GM19468 (cell line): ENCODE measurements around the gene OR10AG1.

Experiments
- ATAC-seq: cut with Tn5 transposase; IDR thresholded peaks from one replicate; pipeline ENCODE4 v1.9.1; 2021; ENCODE audit warnings: mild to moderate bottlenecking, moderate library complexity, moderate number of reproducible peaks; ENCODE audit not compliant: unreplicated experiment; ENCODE audit errors: extremely low read depth

Gene OR10AG1, protein sequence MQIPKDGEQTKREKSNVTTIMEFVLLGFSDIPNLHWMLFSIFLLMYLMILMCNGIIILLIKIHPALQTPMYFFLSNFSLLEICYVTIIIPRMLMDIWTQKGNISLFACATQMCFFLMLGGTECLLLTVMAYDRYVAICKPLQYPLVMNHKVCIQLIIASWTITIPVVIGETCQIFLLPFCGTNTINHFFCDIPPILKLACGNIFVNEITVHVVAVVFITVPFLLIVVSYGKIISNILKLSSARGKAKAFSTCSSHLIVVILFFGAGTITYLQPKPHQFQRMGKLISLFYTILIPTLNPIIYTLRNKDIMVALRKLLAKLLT

DNA sequence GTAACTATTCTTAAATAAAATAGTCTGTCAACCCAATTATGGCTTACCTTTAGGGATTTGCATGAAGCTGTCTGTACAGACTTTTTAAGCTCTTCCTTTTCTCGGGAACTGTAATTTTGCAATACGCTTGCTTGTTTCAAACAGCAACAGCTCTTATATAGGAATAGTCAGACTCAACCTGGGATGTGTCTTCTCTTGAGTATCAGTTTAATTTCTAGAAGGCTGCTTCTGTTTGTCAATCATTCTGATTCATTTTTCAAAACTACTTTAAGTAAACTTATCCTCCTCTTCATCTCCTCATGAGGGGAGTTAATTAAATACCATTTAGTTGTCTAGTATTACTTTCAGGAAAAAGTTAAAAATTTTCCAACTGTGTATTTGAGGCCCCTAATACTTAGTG, at the start of gene OR10AG1:
Gene OR10AG1 (minus strand): TSS at position 101 of the 400 bp plus-strand sequence. CDS start 38 bp downstream, at position 63.
- no peak for ATAC-seq

DNA sequence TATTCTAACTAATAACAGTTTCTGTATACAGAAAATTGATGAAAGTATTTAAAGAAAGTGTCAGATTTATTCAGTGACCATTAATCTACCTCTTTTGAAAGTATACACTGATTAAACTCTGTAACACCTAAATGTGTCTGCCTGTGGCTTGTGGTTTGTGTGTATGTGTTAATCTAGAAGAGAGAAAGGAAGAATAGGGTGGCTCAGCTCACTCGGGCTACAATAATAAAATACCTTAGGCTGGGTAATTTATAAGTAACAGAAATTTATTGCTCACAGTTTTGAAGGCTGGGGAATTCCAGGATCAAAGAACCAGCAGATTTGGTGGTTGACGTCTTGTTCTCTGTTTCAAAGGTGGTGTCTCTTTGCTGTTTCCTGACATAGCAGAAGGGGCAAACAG, 44.1 kb upstream of the OR10AG1 start:
- ATAC-seq = no peak

DNA sequence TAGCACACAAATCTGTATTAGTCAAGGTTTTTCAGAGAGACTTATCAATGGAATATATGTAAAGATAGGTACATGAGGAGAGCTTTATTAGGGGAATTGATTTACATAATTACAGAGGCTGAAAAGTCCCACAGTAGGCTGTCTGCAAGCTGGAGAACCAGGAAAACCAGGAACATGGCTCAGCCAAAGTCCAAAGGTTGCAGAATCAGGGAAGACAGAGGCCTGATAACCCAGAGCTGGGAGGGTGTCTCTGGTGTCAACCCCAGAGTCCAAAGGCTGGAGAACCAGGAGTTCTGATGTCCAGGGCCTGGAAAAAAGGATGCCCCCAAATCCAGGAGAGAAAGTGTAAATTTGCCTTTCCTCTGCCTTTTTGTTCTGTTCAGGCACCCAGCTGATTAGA, 41.0 kb upstream of the OR10AG1 start:
- ATAC-seq = no peak

DNA sequence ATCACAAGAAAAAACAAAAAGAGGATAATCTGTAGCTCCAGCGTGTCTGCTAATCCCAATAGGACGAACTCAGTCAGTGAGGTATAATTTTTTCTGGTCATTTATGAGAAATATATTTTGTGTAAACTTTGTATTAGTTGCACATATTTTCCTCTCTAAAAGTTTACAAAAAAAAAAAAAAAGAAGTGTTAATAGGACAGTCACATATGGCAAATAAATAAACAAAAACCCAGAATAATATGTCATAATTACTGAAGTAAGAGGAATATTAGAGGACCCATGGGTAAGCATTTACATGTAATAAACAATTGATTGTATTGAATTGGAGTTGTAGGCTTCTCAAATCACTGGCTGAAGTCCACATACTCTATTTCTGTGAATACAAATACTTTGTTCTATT, 24.8 kb upstream of the OR10AG1 start, which contains the start of gene OR5F1:
Gene OR5F1 (minus strand): TSS at position 101 of the 400 bp plus-strand sequence. CDS start 0 bp downstream, at position 101.
- ATAC-seq = no peak

DNA sequence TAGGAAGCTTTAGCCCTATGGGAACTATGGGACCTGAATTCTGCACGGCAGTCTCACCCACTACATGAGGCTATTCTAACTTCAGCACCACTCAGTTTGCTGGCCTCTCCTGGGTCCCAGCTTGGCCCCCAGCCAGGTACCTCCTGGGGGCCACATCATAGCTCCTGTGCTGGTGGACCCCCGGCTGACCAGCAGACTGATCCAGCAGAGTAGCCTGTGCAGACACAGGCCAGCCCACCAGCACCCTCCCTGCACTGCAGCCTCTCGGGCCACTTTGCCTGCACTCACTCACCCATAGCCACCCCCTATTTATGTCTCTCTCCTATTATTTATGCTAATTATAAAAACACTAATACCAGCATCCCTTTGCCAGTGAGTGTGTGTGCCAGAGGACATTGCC, 1.2 kb upstream of the OR10AG1 start:
- no peak for ATAC-seq

DNA sequence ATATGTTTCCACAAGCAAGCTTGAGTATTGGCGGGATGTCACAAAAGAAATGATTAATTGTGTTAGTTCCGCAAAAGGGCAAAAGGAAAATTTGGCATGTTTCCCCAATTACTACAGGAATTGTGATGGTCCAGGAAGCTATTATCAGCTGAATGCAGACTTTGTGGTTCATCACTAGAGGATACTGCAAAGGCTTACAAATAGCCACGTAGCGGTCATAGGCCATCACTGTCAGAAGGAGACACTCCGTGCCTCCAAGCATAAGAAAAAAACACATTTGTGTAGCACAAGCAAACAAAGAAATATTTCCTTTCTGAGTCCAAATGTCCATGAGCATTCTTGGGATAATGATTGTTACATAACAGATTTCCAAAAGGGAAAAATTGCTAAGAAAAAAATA, 1.8 kb downstream of the OR10AG1 start:
- no peak for ATAC-seq

DNA sequence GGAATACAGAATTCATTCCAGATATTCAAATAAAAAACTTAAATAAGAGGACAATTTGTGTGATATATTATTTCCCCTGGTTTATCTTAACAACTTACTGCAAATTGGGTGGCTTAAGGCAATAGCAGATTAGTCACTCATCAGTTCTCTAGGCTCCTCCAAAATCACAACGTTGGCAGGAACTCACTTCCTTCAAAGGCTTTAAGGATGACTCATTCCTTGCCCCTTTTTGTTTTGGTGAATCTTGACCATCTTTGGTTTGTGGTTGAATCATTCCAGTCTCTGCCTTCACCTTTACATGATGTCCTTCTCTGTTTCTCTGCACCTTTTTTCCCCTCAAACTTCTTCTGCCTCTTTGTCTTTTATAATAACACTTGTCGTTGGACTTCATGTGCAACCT, 3.4 kb downstream of the OR10AG1 start:
- ATAC-seq = no peak

DNA sequence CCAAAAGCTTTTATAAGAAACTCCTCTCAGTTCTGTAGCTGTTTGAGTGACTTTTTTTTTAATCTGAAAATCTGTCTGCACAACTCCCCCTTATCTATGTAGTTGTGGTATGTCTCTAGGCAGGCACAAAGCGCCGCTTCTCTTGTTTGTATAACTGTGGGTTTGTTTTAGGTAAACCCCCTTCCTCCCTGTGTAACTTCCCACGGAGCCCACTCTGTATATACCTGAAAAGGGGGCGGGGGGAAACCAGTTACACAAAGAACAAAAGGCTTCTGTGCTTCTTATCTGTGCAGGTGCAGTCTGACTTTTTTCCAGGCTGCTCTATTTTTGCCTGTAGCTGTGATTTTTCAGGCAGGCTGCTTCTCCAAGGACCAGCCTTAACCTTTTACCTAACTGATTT, 13.2 kb downstream of the OR10AG1 start:
- ATAC-seq = no peak

DNA sequence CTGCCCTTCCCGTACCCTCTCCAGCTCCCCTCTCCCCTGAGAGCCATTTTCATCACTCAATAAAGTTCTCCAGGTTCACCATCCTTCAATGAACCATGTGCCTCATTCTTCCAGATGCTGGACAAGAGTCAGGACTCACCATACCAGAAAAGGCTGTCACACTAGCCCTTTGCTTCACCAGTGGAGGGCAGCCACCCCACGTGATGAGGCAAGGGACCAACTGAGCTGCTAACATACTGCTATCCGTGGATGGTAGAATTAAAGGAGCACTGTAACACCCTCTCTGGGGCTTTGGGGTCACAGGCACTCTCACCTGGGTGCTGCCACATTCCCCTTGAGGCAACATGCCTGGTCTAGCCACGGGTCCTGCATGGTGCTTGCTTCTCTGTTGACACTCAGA, 20.4 kb downstream of the OR10AG1 start:
- ATAC-seq = no peak

DNA sequence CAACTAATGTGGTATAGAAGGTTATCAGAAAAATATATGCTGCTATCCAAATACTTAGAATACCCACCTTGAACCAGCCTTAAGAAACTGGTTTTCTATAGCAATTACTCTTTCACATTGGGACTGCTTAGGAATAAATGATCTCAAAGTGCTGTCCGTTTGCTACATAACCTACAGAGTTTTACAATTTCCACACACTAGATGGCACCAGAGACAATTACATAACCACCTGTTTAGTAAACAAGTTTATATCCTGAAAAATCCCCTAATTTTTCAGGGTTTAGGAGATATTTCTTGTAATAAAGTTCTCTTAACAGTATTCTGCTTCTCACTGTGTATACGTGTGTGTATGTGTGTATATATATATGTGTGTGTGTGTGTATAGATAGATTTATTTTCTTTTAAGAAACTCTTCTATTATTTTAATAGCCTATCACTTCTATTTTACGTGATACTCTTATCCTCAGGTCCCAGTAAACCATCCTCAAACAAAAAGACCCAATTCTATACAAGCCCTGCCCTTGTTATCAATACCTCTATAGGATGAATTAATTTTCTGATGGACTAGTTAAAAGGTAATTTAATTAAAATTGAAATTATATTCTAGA, 26.9 kb downstream of the OR10AG1 start:
- ATAC-seq = no peak

DNA sequence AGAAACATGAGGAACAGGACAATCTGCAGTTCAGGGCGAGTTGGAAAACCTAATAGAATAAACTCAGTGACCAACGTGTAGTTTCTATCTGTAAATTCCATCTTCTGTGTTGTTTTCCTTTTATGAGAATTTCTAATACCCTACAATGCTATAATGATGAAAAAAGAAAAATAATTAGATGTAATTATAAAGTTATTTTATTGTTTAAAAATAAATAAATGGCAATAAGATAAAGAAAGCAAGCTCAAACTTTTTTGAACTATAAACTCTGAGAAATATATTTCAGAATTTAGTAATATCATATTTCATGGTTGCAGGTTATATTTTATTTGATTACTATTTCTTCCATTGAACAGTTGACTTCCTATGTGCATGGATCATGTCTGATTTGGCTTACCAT, 33.4 kb downstream of the OR10AG1 start, which contains the start of gene OR5I1:
Gene OR5I1 (minus strand): TSS at position 101 of the 400 bp plus-strand sequence. CDS start 0 bp downstream, at position 101.
- no peak for ATAC-seq

DNA sequence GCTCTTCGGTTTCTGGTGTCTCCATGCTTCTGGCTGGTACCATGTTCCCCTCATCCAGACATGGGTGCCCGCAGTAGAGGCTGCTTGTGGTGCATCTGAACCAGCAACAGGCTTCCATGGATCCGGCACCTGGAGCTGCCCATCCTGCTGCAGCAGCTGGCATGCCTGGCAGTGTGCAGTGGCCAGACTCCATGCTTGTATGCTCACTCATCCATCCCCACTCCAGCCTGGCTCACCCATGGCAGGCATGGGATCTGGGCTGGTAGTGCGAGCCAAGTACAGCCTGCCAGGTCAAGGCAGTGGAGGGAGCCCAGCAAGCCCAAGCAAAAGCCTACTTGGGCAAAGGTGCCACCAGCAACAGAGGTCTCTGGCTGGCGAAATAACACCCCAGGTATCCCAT, 49.2 kb downstream of the OR10AG1 start:
- ATAC-seq = no peak
